CD4-positive, alpha-beta T cell treated with Interleukin-17A for 4 hours (primary cell): Measurements from ENCODE around the gene SAMD4A.

Source experiments
- DNase-seq: peaks from one replicate; pipeline ENCODE4 v3.0.0-alpha.2; 2020; ENCODE audit warnings: mixed read lengths

Gene SAMD4A, protein sequence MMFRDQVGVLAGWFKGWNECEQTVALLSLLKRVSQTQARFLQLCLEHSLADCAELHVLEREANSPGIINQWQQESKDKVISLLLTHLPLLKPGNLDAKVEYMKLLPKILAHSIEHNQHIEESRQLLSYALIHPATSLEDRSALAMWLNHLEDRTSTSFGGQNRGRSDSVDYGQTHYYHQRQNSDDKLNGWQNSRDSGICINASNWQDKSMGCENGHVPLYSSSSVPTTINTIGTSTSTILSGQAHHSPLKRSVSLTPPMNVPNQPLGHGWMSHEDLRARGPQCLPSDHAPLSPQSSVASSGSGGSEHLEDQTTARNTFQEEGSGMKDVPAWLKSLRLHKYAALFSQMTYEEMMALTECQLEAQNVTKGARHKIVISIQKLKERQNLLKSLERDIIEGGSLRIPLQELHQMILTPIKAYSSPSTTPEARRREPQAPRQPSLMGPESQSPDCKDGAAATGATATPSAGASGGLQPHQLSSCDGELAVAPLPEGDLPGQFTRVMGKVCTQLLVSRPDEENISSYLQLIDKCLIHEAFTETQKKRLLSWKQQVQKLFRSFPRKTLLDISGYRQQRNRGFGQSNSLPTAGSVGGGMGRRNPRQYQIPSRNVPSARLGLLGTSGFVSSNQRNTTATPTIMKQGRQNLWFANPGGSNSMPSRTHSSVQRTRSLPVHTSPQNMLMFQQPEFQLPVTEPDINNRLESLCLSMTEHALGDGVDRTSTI

GRCh38 chr14:54566410-54567223 is at the start of gene SAMD4A:
TSS of gene SAMD4A (plus strand) at chr14:54567128. CDS start at chr14:54567917, 789 bp downstream.
- peak; percentile 74 for DNase-seq

DNA sequence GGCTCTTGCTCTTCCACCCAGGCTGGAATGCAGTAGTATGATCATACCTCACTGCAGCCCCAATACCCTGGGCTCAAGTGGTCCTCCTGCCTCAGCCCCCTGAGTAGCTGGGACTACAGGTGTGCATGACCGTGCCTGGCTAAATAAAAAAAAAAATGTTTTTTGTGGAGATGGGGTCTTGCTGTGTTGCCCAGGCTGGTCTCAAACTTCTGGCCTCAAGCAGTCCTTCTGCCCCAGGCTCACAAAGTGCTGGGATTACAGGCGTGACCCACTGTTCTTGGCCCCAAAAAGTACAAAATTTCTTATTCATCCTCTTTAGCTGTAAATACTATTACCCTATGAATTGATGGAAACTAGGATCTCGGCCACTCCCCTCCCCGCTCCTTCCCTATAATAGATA is 42.5 kb upstream of the SAMD4A start:
- DNase-seq = no peak

DNA sequence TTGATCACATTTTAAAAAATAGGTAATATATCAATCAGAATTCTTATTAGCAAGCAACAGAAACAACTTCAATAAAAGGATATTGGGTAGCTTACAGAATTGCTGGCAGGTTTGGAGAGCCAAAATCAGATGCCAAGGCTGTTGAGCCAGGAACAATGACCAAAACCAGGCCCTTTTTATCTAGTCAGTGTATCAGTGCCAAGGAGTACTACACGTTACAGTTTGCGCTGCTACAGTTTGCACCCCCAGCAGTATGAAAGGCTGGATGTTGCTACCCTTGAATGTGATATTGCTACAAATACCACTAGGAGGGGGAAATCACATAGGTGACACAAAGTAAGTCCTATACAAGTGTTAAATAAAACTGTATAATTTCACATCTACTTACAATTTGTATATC is 38.0 kb upstream of the SAMD4A start:
- DNase-seq = no peak

DNA sequence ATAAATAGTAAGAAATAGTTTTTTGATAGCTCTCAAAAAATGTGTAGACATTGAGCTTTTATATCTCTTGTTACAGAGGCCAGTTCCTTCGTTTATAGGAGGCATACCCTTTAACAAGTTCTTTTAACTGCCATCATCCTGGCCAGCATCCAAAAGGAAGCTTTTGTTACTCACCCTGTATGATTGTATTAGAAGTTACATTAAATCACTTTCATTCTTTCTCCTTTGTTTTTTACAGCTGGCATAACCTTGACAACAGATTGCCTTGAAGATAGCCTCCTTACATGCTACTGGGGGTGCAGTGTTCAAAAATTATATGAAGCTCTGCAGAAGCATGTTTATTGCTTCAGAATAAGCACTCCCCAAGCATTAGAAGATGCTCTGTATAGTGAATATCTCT is 37.1 kb upstream of the SAMD4A start:
- DNase-seq = no peak

GRCh38 chr14:54532111-54533012 is 34.6 kb upstream of the SAMD4A start:
- no peak for DNase-seq

DNA sequence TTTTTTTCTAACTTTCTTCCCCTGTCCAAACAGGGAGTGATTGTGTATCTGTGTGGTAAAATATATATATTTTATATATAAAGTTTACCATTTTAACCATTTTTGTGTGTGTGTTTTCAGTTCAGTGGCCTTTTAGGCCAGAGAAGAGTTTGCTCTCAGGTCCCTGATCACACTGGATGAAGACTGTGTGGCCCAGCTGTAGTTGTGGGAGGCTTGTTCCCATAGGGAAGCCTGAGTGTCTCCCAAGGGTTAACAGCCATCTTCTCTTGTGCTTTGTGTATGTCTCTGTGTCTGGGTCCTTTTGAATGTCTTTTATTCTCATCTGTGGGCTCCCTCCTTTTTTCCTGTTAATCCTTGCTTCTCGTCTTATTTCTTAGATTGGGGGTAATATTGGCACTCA is 33.8 kb upstream of the SAMD4A start:
- no peak for DNase-seq

- no peak for DNase-seq
Measured at GRCh38 chr14:54535126-54535525, 31.8 kb upstream of the SAMD4A start.

GRCh38 chr14:54535646-54536045 is 31.3 kb upstream of the SAMD4A start:
- DNase-seq = no peak

DNA sequence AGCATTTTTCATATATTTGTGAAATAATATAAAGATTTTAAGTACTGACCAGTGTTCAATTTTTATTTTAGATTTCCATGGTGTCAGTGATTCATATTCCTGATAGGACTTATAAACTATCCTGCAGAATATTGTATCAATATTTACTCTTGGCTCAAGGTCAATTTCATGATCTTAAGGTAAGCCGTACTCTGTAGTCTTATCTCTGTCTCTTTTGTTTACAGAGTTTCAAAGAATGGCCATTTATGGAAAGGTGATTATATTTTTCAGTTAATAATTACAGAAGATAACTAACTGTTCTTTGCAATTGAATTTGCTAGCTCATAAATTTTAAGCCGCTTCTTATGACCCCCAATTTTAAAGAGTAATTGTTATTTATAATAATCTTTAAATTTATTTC is 29.3 kb upstream of the SAMD4A start:
- DNase-seq = no peak

- DNase-seq = no peak
Measured at GRCh38 chr14:54538055-54538454, 28.9 kb upstream of the SAMD4A start.

GRCh38 chr14:54547583-54547982 is 19.3 kb upstream of the SAMD4A start:
- no peak for DNase-seq

DNA sequence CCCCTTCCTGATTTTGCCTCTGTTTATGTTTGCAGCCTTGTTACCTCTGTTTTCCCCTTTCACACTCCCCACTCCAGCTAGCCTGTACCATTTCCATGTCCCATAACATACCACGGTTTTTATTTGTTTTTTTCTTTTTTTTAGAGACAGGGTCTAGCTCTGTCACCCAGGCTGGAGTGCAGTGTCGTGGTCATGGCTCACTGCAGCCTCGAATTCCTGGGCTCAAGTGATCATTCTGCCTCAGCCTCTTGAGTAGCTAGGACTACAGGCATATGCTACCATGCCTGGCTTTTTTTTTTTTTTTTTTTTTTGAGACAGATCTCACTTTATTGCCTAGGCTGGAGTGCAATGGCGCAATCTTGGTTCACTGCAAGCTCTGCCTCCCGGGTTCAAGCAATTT is 18.4 kb upstream of the SAMD4A start:
- no peak for DNase-seq

- DNase-seq = no peak
Measured at GRCh38 chr14:54549862-54550261, 17.1 kb upstream of the SAMD4A start.

GRCh38 chr14:54550514-54550913 is 16.4 kb upstream of the SAMD4A start:
- no peak for DNase-seq

DNA sequence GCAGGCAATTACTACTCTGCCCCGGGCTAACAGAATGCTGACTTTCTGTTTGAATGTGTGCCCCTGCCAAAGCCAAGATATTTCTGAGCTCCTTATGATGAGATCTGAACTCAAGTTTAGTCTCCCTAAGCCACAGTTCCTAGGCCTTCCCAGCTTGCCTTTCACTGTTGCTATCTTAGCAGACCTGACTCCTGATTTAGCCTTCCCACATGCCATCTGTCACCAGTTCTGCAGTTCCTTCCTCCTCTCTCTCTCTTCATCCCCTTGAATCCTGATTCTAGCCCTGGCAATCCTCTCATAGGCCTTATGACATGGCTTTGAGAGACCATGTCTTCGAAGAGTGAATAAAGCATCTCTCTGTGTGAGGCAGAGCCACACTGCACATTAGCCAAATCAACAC is 12.5 kb upstream of the SAMD4A start:
- no peak for DNase-seq

DNA sequence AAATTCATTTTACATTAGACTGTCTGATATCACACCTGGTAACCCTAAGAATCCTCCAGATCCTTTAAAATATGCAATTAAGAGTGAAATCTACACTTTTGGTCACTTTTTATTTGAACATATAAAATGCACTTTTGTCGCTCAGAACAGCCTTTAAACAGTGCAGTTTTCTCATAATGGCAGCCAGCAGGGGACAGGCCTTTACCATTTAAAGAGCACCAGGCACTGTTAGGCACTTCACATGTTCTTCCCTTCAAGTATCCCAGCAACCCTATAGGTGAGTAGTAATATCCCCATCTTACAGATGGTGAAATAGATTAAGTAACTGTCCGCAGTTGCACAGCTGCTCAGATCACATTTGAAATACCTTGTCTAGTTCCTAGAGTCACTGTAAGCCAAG is 11.3 kb upstream of the SAMD4A start:
- no peak for DNase-seq

GRCh38 chr14:54556535-54556934 is 10.4 kb upstream of the SAMD4A start:
- no peak for DNase-seq

- no peak for DNase-seq
Measured at GRCh38 chr14:54562334-54562733, 4.6 kb upstream of the SAMD4A start.

DNA sequence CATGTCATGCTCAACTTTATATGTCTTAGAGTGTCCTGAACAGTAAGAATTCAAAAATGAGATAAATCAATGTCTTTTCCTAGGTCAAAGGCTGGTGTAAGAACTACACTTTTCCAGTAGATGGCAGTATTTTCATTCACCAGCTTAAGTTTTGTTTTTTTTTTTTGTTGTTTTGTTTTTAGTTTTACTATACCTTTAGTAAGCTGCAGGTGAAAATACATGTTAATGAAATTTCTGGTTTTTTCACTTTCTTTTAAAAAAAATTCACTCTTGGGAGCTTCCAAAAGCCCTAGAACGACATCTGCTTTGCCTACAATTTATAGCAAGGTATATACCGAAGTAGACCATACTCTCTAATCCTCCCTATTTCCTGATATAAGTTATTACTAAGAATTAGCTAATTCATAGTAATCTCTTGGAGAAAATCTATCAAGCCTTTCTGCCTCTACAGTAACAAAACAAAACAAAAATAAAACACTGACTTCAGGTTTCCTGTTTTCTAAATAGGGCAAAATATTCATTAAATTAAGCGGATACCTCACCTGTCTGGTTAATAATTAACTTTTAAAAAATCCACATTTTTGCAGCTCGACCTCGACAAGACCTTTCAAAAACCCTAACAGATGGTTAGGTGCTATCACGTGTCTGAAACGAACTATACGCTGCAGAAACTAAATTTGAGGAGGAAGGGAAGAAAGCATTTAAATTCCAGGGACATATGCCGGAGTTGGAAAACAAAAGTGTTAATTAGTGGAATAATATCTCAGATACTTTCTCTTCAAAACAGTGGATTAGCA is 2.7 kb upstream of the SAMD4A start:
- no peak for DNase-seq

- DNase-seq = peak; percentile 74
Measured at GRCh38 chr14:54564868-54565784, 1.8 kb upstream of the SAMD4A start.
